Chondrocyte (in vitro differentiated cells): ENCODE results near the gene NDUFB10. TPM values are rescaled to one million over a fixed set of nuclear protein-coding genes. Genes with fewer than 3 reads are reported as not detected.

Source experiments
- DNase-seq: peaks from one replicate; pipeline ENCODE4 v3.0.0; 2021; ENCODE audit warnings: mixed read lengths, low spot score
- H3K27ac Mint-ChIP-seq: one replicate; pipeline ENCODE4 v1.8.0; 2021; ENCODE audit warnings: mild to moderate bottlenecking, moderate library complexity, mixed read lengths; ENCODE audit not compliant: unreplicated experiment
- H3K27me3 Mint-ChIP-seq: 2 replicates; pipeline ENCODE4 v1.8.0; 2021; ENCODE audit warnings: low read depth, mixed read lengths
- H3K36me3 Mint-ChIP-seq: 2 replicates; pipeline ENCODE4 v1.8.0; 2021; ENCODE audit warnings: low read depth, mixed read lengths
- H3K4me1 Mint-ChIP-seq: 2 replicates; pipeline ENCODE4 v1.8.0; 2021; ENCODE audit warnings: low read depth, mild to moderate bottlenecking, mixed read lengths
- H3K4me3 Mint-ChIP-seq: one replicate; pipeline ENCODE4 v1.8.0; 2021; ENCODE audit warnings: mild to moderate bottlenecking, moderate library complexity, mixed read lengths; ENCODE audit not compliant: unreplicated experiment
- H3K9me3 Mint-ChIP-seq: 2 replicates; pipeline ENCODE4 v1.8.0; 2021; ENCODE audit warnings: low read depth, mixed read lengths
- total RNA-seq: library from RNA; stranded (reverse); gene quantifications from 3 replicates; pipeline ENCODE4 v1.2.1, GENCODE V29; 2021
- TF ChIP-seq, protein P1 (sequence below): fragments of 200-600 bp; sonication (generic); IDR thresholded peaks from 2 replicates; pipeline ENCODE4 v1.5.0; 2021; ENCODE audit warnings: antibody characterized with exemption, mild to moderate bottlenecking, moderate library complexity

Gene NDUFB10
- total RNA-seq, 1 donor from 2014 or later = 97.9 TPM

DNA sequence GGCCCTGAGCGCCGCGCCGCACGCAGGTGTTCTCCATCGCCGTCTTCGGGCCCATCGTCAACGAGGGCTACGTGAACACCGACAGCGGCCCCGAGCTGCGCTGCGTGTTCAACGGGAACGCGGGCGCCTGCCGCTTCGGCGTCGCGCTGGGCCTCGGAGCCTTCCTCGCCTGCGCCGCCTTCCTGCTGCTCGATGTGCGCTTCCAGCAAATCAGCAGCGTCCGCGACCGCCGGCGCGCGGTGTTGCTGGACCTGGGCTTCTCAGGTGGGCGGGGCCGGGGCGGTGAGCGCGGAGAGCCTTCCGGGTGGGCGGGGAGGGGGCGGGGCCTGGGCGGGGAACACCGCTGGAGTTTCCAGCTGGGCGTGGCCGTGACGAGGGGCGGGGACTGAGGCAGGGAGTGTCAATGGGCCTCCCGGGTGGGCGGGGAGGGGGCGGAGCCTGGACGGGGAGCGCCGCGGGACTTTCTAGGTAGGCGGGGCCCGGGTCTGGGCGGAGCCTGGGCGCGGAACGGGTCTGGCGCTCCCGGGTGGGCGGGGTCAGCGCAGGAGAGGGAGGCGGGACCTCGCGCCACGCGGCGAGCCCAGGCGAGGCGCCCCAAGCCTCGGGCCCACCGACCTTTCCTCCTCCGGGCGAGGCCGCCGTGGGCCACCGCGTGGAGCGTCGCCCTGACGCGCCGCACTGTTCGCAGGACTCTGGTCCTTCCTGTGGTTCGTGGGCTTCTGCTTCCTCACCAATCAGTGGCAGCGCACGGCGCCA lies 32.8 kb downstream of the NDUFB10 start:
- no peak for DNase-seq
- Mint-ChIP-seq H3K36me3 (peaks cover 2% of the 10 kb centered on the region), H3K4me3 (peak overlapping the region; percentile 36)

GRCh38 chr16:1992704-1993317 lies 33.5 kb downstream of the NDUFB10 start:
- Mint-ChIP-seq H3K36me3 (peaks cover 5% of the 10 kb centered on the region), H3K4me3 (no peak overlapping the region), H3K9me3 (no peaks in the 10 kb centered on the region), H3K27me3 (peaks cover 14% of the 10 kb centered on the region), H3K4me1 (peaks cover 5% of the 10 kb centered on the region), H3K27ac (no peak overlapping the region)
- TF ChIP-seq, protein P1, sequence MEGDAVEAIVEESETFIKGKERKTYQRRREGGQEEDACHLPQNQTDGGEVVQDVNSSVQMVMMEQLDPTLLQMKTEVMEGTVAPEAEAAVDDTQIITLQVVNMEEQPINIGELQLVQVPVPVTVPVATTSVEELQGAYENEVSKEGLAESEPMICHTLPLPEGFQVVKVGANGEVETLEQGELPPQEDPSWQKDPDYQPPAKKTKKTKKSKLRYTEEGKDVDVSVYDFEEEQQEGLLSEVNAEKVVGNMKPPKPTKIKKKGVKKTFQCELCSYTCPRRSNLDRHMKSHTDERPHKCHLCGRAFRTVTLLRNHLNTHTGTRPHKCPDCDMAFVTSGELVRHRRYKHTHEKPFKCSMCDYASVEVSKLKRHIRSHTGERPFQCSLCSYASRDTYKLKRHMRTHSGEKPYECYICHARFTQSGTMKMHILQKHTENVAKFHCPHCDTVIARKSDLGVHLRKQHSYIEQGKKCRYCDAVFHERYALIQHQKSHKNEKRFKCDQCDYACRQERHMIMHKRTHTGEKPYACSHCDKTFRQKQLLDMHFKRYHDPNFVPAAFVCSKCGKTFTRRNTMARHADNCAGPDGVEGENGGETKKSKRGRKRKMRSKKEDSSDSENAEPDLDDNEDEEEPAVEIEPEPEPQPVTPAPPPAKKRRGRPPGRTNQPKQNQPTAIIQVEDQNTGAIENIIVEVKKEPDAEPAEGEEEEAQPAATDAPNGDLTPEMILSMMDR = no peak
- no peak for DNase-seq

More for the DNA sequence above, 32.8 kb downstream of the NDUFB10 start:
- Mint-ChIP-seq H3K27ac (no peak overlapping the region), H3K4me1 (peaks cover 5% of the 10 kb centered on the region), H3K27me3 (peaks cover 14% of the 10 kb centered on the region), H3K9me3 (no peaks in the 10 kb centered on the region)
- TF ChIP-seq, protein P1 = no peak

DNA sequence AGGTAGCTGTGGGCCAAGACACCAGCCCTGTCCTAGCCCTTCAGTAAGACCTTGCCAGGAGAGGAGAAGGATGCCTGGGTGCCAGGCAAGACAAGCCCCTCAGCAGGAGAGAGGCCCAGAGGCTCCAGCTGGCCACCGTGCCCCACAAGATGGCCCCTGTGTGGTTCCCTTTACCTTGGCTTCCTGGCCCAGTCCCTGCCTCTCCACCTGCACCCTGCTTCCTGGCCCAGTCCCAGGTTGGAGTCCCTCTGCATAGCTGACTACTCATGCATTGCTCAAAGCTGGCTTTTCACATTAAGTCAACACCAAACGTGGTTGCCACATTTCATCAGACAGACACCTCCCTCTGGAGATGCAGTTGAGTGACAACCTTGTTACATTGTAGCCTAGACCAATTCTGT lies 34.4 kb downstream of the NDUFB10 start:
- peaks cover 11% of the 10 kb centered on the region for H3K27me3 Mint-ChIP-seq
- H3K9me3 Mint-ChIP-seq = no peaks in the 10 kb centered on the region
- H3K27ac Mint-ChIP-seq = peak overlapping the region; percentile 59
- TF ChIP-seq, protein P1 = no peak
- H3K36me3 Mint-ChIP-seq = peaks cover 7% of the 10 kb centered on the region
- DNase-seq = no peak
- H3K4me3 Mint-ChIP-seq = no peak overlapping the region
- H3K4me1 Mint-ChIP-seq = peaks cover 8% of the 10 kb centered on the region

DNA sequence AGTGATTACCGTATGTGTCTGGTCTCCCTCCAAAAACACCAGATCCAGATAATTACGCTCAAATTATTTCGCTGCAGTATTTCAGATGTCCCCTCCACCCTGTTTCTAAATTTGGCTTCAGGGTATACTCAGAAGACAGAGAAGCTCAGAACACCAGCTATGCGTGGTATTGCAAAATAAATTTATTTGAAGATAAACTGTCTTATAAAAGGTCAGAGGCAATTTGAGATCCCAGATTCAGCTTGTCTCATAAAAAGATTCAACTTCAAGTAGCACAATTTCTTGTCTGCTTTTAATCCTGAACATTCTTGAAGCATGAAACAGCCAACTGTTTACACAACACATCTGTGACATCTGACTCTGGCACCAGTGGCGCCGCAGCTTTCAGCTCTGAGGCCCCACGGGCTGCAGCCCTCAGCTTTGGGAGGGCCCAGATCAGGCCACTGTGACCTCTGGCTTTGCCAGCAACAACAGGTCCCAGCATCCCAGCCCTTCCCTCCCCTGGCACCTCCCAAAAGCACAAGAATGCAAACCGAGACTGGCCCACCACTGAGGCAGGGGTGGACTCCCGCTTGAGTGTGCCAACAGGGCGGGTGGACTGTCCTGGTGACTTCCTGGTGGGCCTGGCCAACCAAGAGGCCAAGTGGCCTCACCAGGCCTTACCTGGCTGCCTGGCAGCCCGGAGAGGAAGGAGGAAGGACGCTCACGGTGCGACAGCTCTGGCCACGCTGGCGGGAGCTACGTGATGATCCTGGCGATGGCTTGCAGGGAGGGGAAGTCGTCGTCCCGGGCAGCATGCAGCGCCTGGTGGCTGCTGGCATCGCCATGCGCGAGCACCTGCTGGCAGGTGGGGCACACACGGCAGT lies 38.4 kb downstream of the NDUFB10 start:
- Mint-ChIP-seq H3K27me3 (no peaks in the 10 kb centered on the region), H3K27ac (no peak overlapping the region), H3K4me1 (peaks cover 2% of the 10 kb centered on the region), H3K36me3 (peaks cover 13% of the 10 kb centered on the region), H3K9me3 (no peaks in the 10 kb centered on the region), H3K4me3 (no peak overlapping the region)
- no peak for DNase-seq
- TF ChIP-seq, protein P1 = no peak

DNA sequence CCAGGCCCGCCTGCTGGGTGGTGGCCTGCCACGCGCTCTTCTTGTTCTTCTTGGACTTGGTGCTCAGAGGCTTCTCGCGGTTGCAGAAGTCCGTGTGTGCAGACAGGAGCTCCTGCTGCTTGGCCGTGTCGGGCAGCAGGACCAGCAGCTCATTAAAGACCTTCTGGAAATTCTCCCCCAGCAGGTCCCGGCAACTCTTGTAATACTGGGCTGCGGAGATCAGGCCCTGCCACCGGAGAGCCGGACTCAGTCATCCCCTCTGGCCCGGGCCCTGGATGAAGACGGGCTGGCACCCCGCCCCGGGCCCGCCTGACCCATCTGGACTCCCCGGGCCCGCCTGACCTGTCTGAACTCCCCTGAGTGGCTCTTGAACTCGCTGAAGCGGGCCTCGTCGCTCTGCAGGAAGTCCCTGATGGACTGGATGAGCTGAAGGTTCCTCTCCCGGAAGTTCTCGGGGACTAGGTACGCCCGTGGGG lies 39.1 kb downstream of the NDUFB10 start:
- H3K27ac Mint-ChIP-seq = no peak overlapping the region
- no peak for DNase-seq
- TF ChIP-seq, protein P1 = no peak
- H3K36me3 Mint-ChIP-seq = peaks cover 13% of the 10 kb centered on the region
- H3K4me1 Mint-ChIP-seq = peaks cover 2% of the 10 kb centered on the region
- no peak overlapping the region for H3K4me3 Mint-ChIP-seq
- H3K27me3 Mint-ChIP-seq = no peaks in the 10 kb centered on the region
- no peaks in the 10 kb centered on the region for H3K9me3 Mint-ChIP-seq
